ENCODE measurements around the gene LANCL3. TPM values are rescaled to one million over a fixed set of nuclear protein-coding genes. Genes with fewer than 3 reads are reported as not detected.

LANCL3 gene
- total and polyA plus RNA-seq, 3 donors from 2014 or later: 0.67 to 1.1 (median 1.0) TPM

- Histone ChIP-seq H3K4me3 (no peak overlapping the region), H3K27ac (no peak overlapping the region), H3K4me1 (no peaks in the 10 kb centered on the region), H3K9me3 (no peaks in the 10 kb centered on the region), H3K36me3 (ENCODE audit: low read depth, missing control alignments) (no peaks in the 10 kb centered on the region), H3K27me3 (no peaks in the 10 kb centered on the region)
- no peak for DNase-seq
- 73 to 94% methylated on average over 5 to 6 of the region's 6 CpGs for WGBS, 2 donors
- intact Hi-C loops (cut with DNase I; ENCODE audit: low total_unique reads): no loop called here
- TF ChIP-seq CTCF (IDR thresholded peaks at IDR 0.05): no peak
- no peak for TF ChIP-seq POLR2A (IDR thresholded peaks at IDR 0.05)
Observed at GRCh38 chrX:37667141-37667540, 95.7 kb downstream of the LANCL3 start.

GRCh38 chrX:37672563-37672962 is 101.1 kb downstream of the LANCL3 start:
- 7 to 39% methylated on average over 2 to 4 of the region's 4 CpGs for WGBS, 2 donors
- Histone ChIP-seq H3K27ac (no peak overlapping the region), H3K27me3 (no peaks in the 10 kb centered on the region), H3K4me3 (no peak overlapping the region), H3K9me3 (no peaks in the 10 kb centered on the region), H3K36me3 (ENCODE audit: low read depth, missing control alignments) (no peaks in the 10 kb centered on the region), H3K4me1 (no peaks in the 10 kb centered on the region)
- intact Hi-C loops (cut with DNase I; ENCODE audit: low total_unique reads): no loop called here
- DNase-seq: no peak
- no peak for TF ChIP-seq CTCF (IDR thresholded peaks at IDR 0.05)
- TF ChIP-seq POLR2A (IDR thresholded peaks at IDR 0.05): no peak

- DNase-seq: no peak
- TF ChIP-seq POLR2A (IDR thresholded peaks at IDR 0.05): no peak
- no peak for TF ChIP-seq CTCF (IDR thresholded peaks at IDR 0.05)
Observed at GRCh38 chrX:37676811-37677210, 105.3 kb downstream of the LANCL3 start.

GRCh38 chrX:37677243-37677642 is 105.8 kb downstream of the LANCL3 start:
- Histone ChIP-seq H3K27me3 (no peaks in the 10 kb centered on the region), H3K36me3 (ENCODE audit: low read depth, missing control alignments) (no peaks in the 10 kb centered on the region), H3K4me3 (no peak overlapping the region), H3K9me3 (no peaks in the 10 kb centered on the region), H3K4me1 (no peaks in the 10 kb centered on the region), H3K27ac (no peak overlapping the region)
- 86 to 96% methylated on average over 1 of the region's 1 CpG for WGBS, 2 donors
- TF ChIP-seq POLR2A (IDR thresholded peaks at IDR 0.05): no peak
- intact Hi-C loops (cut with DNase I; ENCODE audit: low total_unique reads): no loop called here
- DNase-seq: no peak

More at GRCh38 chrX:37676811-37677210, 105.3 kb downstream of the LANCL3 start:
- intact Hi-C loops (cut with DNase I; ENCODE audit: low total_unique reads): no loop called here
- Histone ChIP-seq H3K9me3 (no peaks in the 10 kb centered on the region), H3K27me3 (no peaks in the 10 kb centered on the region), H3K4me3 (no peak overlapping the region), H3K36me3 (ENCODE audit: low read depth, missing control alignments) (no peaks in the 10 kb centered on the region), H3K27ac (no peak overlapping the region), H3K4me1 (no peaks in the 10 kb centered on the region)

- no peak overlapping the region for H3K4me3 ChIP-seq
- 100% methylated on average over 1 of the region's 1 CpG for WGBS, 2 donors
- TF ChIP-seq POLR2A (IDR thresholded peaks at IDR 0.05) (no peak), CTCF (IDR thresholded peaks at IDR 0.05) (no peak)
- no peaks in the 10 kb centered on the region for H3K4me1 ChIP-seq
- no peaks in the 10 kb centered on the region for H3K27me3 ChIP-seq
- H3K9me3 ChIP-seq: no peaks in the 10 kb centered on the region
- intact Hi-C loops (cut with DNase I; ENCODE audit: low total_unique reads): no loop called here
- H3K36me3 ChIP-seq (ENCODE audit: low read depth, missing control alignments): no peaks in the 10 kb centered on the region
- no peak for DNase-seq
- no peak overlapping the region for H3K27ac ChIP-seq
Observed at GRCh38 chrX:37677765-37678164, 106.3 kb downstream of the LANCL3 start.
